ENCODE results near the gene AHNAK.

AHNAK gene

DNA sequence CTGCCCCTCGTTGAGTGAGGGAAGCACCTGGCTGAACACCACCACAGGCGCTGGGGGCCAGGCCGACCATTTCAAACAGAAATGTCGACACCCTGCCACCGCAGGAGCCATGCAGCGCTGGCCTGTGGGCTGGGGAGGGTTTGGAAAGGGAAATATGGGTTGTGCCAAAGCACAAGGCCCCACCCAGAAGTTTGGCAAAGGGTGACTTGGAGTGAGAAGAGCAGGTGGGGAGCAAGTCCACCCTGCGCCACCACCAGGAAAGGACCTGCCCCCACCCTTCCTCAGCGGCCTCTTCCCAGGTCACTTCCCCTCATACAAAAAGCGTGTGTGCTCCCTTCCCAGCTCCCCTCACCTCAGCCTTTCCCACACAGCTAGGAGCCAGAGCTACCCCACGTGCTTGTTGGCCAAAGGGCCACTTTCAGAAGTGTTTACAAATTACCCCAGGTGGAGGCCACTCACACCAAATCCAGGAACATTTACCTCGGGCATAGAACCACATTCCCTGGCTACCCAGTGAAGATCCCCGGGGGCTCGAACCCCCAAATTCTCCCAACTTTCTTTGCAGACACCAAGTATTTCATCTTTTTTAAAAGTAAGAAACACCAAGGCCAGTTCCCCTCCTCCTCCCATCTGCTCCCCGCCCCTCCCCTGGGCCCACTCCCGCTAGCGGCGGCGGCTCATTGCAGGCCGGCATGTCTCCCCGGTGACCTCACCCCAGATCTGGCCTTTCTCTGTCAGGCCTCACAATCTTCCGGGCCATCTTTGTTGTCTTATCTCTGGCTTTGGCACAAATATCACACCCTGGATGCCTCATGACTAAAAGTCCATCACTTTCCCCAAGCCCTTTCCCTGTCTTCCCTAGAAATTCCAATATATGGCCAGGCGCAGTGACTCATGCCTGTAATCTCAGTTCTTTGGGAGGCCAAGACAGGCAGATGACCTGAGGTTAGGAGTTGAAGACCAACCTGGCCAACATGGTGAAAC is 148.3 kb downstream of the AHNAK start:
- TF ChIP-seq, protein P1, sequence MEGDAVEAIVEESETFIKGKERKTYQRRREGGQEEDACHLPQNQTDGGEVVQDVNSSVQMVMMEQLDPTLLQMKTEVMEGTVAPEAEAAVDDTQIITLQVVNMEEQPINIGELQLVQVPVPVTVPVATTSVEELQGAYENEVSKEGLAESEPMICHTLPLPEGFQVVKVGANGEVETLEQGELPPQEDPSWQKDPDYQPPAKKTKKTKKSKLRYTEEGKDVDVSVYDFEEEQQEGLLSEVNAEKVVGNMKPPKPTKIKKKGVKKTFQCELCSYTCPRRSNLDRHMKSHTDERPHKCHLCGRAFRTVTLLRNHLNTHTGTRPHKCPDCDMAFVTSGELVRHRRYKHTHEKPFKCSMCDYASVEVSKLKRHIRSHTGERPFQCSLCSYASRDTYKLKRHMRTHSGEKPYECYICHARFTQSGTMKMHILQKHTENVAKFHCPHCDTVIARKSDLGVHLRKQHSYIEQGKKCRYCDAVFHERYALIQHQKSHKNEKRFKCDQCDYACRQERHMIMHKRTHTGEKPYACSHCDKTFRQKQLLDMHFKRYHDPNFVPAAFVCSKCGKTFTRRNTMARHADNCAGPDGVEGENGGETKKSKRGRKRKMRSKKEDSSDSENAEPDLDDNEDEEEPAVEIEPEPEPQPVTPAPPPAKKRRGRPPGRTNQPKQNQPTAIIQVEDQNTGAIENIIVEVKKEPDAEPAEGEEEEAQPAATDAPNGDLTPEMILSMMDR (IDR thresholded peaks at IDR 0.05; ENCODE audit: low read depth, low read length, missing control alignments) = no peak
- in situ Hi-C loops (cut with HindIII; ENCODE audit: low sequenced_read_pairs) = no loop called here
- DNase-seq (ENCODE audit: low read depth) = no peak
- no peak overlapping the region for H3K4me3 ChIP-seq (ENCODE audit: low read depth, low read length)

DNA sequence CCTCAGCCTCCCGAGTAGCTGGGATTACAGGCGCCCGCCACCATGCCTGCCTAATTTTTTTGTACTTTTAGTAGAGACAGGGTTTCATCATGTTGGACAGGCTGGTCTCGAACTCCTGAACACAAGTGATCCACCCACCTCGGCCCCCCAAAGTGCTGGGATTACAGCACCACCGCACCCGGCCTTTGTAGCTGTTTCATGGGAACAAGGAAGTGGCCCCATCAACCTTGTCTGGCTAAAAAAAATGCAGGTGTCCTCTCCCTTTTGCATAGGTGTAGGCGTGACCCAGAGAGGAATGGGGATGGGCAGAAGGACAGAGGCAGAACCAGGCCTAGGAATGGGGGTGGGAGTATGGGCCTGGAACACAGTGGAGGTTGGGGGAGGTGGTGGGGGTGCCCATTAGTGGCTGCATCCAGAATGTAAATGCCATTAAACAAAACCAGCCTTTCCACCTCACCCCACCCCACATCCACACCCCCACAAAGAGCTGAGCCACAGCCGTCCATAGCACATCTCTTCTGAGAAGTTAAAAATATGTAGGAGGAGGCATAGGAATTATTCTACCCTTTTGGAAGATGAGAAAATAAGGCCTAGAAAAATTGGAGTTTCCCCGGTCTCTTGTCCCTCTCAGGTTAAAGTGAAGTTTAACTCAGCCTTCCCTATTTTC is 150.6 kb downstream of the AHNAK start:
- no peak overlapping the region for H3K4me3 ChIP-seq (ENCODE audit: low read depth, low read length)
- TF ChIP-seq, protein P1 (IDR thresholded peaks at IDR 0.05; ENCODE audit: low read depth, low read length, missing control alignments) = no peak
- in situ Hi-C loops (cut with HindIII; ENCODE audit: low sequenced_read_pairs) = no loop called here
- no peak for DNase-seq (ENCODE audit: low read depth)

DNA sequence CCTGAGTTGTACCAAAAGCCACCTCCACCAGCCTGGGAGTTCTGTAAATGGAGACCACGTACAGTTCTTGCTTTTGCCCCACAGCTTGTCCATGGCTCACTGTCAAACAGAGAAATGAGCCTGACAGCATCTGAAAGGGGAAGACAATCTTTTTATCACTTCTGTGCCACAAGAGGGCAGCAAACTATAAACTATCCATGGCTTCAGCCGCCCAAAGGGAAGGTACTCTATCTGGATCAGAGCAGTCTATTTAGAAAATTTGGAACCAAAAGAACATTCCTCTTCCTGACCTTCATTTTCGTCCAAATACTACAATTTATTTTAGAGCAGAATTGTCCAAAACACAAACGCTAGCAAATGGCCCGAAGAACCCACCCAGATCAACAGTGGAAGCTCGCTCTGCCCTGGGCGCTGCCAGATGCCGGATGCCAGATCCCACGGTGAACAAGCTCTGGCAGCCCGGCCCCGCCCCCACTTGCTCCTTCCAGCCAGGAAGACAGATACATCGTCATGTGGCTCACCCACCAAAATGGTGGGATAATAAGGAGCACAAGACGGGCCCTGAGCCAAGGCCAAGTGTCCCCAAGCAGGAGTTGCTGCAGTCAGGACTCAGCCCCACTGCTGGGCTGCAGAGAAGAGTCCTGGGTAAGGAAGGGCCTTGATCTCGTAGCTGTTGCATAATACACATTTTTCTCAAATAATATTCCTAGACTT is 151.6 kb downstream of the AHNAK start:
- in situ Hi-C loops (cut with HindIII; ENCODE audit: low sequenced_read_pairs) = no loop called here
- peak; percentile 78 for DNase-seq (ENCODE audit: low read depth)
- TF ChIP-seq, protein P1 (IDR thresholded peaks at IDR 0.05; ENCODE audit: low read depth, low read length, missing control alignments) = peak; percentile 59
- peak overlapping the region; percentile 36 for H3K4me3 ChIP-seq (ENCODE audit: low read depth, low read length)

DNA sequence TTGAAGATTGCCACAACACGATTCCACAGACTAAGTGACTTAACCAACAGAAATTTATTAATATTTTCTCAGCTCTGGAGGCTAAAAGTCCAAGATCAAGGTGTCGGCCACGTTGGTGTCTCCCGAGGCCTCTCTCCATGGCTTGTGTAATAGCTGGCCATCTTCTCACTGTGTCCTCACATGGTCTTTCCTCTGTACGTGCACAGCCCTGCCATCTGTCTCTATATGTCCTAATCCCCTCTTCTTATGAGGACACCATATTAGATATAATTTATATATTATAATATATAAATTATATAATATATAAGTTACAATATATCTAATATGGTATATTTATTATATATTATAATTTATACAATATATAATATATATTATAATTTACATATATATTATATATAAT is 152.9 kb downstream of the AHNAK start:
- TF ChIP-seq, protein P1 (IDR thresholded peaks at IDR 0.05; ENCODE audit: low read depth, low read length, missing control alignments) = no peak
- no peak overlapping the region for H3K4me3 ChIP-seq (ENCODE audit: low read depth, low read length)
- no peak for DNase-seq (ENCODE audit: low read depth)
- in situ Hi-C loops (cut with HindIII; ENCODE audit: low sequenced_read_pairs) = no loop called here

DNA sequence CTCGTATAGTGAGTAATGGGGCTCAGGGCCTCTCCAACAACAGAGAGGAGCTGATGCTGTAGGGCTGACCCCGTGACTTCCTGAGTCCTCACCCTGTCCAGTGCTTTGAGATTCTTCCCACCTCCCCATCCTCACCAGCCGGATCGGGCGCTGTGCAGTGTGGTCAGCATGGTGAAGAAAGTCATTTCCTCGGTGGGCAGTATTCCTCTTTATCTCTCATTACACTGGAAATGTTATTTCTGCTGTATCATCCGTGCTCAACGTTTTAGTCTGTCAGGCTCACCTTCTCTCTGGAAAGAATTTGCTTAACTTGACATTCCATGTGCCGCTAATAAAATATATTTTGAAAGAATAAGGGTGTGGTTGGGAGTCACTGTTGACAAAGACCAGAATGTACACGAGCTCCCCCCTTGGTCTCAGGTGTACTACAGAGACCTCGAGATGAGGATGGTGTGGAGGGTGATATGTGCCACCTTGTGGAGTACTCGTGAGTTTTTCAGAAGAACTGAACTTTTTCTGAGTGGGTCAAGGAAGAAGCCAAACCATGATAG is 153.5 kb downstream of the AHNAK start:
- TF ChIP-seq, protein P1 (IDR thresholded peaks at IDR 0.05; ENCODE audit: low read depth, low read length, missing control alignments) = peak; percentile 28
- in situ Hi-C loops (cut with HindIII; ENCODE audit: low sequenced_read_pairs) = no loop called here

DNA sequence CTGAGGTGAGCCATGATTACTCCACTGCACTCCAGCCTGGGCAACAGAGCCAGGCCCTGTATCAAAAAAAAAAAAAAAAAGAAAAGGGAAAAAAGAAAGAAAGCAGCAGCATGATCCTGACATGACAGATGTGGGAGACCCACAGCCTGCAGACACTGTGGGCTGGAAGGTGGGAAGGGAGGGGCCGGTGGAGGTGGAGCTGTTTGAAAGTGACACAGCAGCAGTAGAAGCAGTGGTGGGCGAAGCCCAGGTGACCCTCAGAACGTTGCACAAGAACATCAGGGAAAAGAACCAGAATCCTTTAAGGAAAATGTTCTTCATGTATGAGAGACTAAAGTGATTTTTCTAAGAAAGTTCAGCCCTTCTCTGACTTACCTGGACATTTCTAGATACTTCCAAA is 154.1 kb downstream of the AHNAK start:
- in situ Hi-C loops (cut with HindIII; ENCODE audit: low sequenced_read_pairs) = no loop called here
- TF ChIP-seq, protein P1 (IDR thresholded peaks at IDR 0.05; ENCODE audit: low read depth, low read length, missing control alignments) = no peak
- H3K4me3 ChIP-seq (ENCODE audit: low read depth, low read length) = no peak overlapping the region
- DNase-seq (ENCODE audit: low read depth) = no peak

More for the DNA sequence above, 153.5 kb downstream of the AHNAK start:
- DNase-seq (ENCODE audit: low read depth) = no peak
- H3K4me3 ChIP-seq (ENCODE audit: low read depth, low read length) = no peak overlapping the region
